Body of pancreas (tissue), 4 donors: ENCODE data around the gene CHPF2. TPM values are rescaled to one million over a fixed set of nuclear protein-coding genes. Genes with fewer than 3 reads are reported as not detected.

Experiments
- ATAC-seq: fragments of 150-250 bp; one replicate; pipeline ENCODE4 v1.9.1; 2016
- DNase-seq, 4 donors: peaks; one replicate each; pipeline ENCODE4 v3.0.0-alpha.2; 2019
- H3K27ac ChIP-seq, 4 donors: fragments of 200-600 bp; sonication (generic); 1 replicate in 3 of 4; 2 replicates in 1 of 4; pipeline versions ENCODE4 v1.5.1 to v1.6.1; 2016 to 2019; ENCODE audit warnings: mild to moderate bottlenecking in 1 of 4, mixed read lengths in 1 of 4, moderate library complexity in 1 of 4
- H3K27me3 ChIP-seq, 2 donors: fragments of 200-600 bp; sonication (generic); one replicate each; pipeline ENCODE4 v1.6.0; 2016; ENCODE audit warnings: mild to moderate bottlenecking in 1 of 2
- H3K36me3 ChIP-seq, 2 donors: fragments of 200-600 bp; sonication (generic); replicated peaks in 1 of 2; 2 replicates each; pipeline ENCODE4 v1.5.1; 2016; ENCODE audit warnings: low read depth in 2 of 2; ENCODE audit not compliant: insufficient read depth in 1 of 2
- H3K4me1 ChIP-seq: fragments of 200-600 bp; sonication (generic); one replicate; pipeline ENCODE4 v1.6.0; 2016
- H3K4me3 ChIP-seq, 2 donors: fragments of 200-600 bp; sonication (generic); 1 replicate in 1 of 2; 2 replicates in 1 of 2; pipeline ENCODE4 v1.5.1; 2016 to 2019
- H3K9me3 ChIP-seq, 3 donors: fragments of 200-600 bp; sonication (generic); 1 replicate in 2 of 3; 2 replicates in 1 of 3; pipeline ENCODE4 v1.5.1; 2016
- POLR2A ChIP-seq, 3 donors: fragments of 450-650 bp; IDR thresholded peaks; one replicate each; pipeline ENCODE4 v1.6.1; 2016; ENCODE audit warnings: antibody characterized with exemption in 3 of 3, mild to moderate bottlenecking in 2 of 3
- WGBS, 2 donors: methylation state at CpG; one replicate each; pipeline ENCODE4 v1.1.5; 2017; 5-methylcytosine and 5-hydroxymethylcytosine counted together
- intact Hi-C: fragments of 100-400 bp; cut with DNase I; formaldehyde crosslinking; loops from one replicate; pipeline ENCODE4 v1.15.1; 2023
- total RNA-seq, 2 donors: library from RNA; depleted of rRNA; stranded (reverse); fragments of >200 nt; gene quantifications; one replicate each; pipeline ENCODE4 v1.1.0, GENCODE V29; 2016
- TF ChIP-seq, protein P1 (sequence below), 7 experiments: fragments of 450-650 bp in 4 of 7; fragments of 200-600 bp in 3 of 7; sonication (generic) in 3 of 7; IDR thresholded peaks; one replicate each; pipeline ENCODE4 v1.5.1; 2016 to 2019; ENCODE audit warnings: antibody characterized with exemption in 7 of 7

CHPF2 gene
- total RNA-seq, 2 donors from 2014 or later, result 24.4 to 52.1 TPM

DNA sequence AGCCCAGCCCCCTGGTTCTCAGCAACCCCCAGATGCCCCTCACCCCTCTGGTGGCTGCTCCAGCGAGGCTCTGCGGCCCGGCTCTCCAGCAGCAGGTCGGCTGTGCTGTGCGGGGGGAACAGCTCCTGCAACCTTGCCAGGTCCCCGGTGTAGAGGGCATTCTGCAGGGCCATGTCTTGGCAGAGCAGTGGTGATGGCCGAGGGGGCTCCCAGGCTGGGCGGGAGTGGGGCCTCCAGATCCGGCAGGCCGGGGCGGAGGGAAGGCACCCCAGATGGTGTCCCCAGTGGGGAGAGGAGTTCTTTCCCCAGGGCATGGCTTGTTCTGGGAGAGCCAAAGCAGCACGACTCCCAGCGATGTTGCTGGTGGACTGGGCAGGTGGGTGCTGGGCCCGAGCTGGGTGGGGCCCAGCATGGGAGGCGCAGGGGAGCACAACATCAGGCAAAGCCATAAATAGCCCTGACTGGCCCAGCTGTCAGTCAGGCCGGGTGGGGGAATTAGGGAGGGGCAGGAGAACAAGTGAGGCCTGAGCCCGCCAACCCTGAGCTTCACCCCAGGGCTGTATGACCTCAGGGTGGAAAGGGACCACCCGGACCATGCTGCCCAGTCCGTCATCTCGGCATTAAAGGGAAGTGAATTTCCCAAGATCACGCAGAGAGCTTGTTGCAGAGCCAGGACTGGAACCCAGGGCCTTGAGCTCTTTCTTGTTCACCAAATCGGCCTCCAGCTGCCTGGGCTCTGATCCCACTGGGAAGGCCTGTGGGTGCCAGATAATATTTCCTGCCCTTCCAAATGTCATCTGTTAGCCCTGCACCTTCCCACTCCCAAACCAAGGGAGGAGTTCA lies 44.7 kb upstream of the CHPF2 start:
- Histone ChIP-seq H3K9me3 (no peaks in the 10 kb centered on the region), H3K27ac (no peak overlapping the region), H3K4me1 (no peaks in the 10 kb centered on the region), H3K27me3 (no peaks in the 10 kb centered on the region), H3K36me3 (no peaks in the 10 kb centered on the region), H3K4me3 (no peak overlapping the region)
- no peak for TF ChIP-seq POLR2A (IDR thresholded peaks at IDR 0.05)
- TF ChIP-seq, protein P1, sequence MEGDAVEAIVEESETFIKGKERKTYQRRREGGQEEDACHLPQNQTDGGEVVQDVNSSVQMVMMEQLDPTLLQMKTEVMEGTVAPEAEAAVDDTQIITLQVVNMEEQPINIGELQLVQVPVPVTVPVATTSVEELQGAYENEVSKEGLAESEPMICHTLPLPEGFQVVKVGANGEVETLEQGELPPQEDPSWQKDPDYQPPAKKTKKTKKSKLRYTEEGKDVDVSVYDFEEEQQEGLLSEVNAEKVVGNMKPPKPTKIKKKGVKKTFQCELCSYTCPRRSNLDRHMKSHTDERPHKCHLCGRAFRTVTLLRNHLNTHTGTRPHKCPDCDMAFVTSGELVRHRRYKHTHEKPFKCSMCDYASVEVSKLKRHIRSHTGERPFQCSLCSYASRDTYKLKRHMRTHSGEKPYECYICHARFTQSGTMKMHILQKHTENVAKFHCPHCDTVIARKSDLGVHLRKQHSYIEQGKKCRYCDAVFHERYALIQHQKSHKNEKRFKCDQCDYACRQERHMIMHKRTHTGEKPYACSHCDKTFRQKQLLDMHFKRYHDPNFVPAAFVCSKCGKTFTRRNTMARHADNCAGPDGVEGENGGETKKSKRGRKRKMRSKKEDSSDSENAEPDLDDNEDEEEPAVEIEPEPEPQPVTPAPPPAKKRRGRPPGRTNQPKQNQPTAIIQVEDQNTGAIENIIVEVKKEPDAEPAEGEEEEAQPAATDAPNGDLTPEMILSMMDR (IDR thresholded peaks at IDR 0.05), result no peak
- no peak for ATAC-seq
- 72 to 76% methylated on average over 10 to 22 of the region's 22 CpGs for WGBS, 2 donors
- intact Hi-C loops, result no loop called here
- DNase-seq, result no peak

DNA sequence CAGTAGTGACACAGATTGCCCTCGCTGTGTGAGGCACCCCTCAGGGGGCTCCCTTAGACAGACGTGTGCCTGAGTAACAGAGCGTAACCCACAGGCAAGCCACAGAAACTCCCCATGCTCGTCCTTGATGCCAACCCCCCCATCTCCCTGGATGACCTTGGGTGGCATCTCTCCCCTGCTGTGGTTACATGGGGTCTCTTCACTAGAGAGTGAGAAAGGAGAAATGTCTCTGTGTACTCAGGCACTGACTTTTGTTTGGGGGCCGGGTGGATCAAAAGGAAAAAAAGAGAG lies 44.1 kb upstream of the CHPF2 start:
- intact Hi-C loops, result no loop called here
- DNase-seq (no peak), ATAC-seq (no peak)
- Histone ChIP-seq H3K4me1 (no peaks in the 10 kb centered on the region), H3K27ac (no peak overlapping the region), H3K36me3 (no peaks in the 10 kb centered on the region), H3K4me3 (no peak overlapping the region), H3K9me3 (no peaks in the 10 kb centered on the region), H3K27me3 (no peaks in the 10 kb centered on the region)
- WGBS, 2 donors, result 31 to 49% methylated on average over 2 to 5 of the region's 5 CpGs
- no peak for TF ChIP-seq POLR2A (IDR thresholded peaks at IDR 0.05)
- TF ChIP-seq, protein P1 (IDR thresholded peaks at IDR 0.05), result no peak

DNA sequence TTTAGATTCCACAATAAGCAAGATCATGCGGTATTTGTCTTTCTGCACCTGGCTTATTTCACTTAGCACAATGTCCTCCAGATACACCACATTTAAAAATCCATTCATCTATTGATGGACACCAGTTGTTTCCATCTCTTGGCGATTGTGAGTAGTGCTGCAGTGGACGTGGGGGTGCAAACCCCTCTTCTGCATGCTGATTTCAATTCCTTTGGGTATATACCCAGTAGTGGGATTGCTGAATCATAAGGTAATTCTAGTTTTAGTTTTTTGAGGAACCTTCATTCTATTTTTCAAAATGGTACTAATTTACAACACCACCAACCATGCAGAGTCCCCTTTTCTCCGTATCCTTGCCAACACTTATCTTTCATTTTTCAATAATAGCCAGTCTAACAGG lies 43.2 kb upstream of the CHPF2 start:
- 55 to 56% methylated on average over 4 of the region's 4 CpGs for WGBS, 2 donors
- TF ChIP-seq POLR2A (IDR thresholded peaks at IDR 0.05), result no peak
- TF ChIP-seq, protein P1 (IDR thresholded peaks at IDR 0.05), result no peak

DNA sequence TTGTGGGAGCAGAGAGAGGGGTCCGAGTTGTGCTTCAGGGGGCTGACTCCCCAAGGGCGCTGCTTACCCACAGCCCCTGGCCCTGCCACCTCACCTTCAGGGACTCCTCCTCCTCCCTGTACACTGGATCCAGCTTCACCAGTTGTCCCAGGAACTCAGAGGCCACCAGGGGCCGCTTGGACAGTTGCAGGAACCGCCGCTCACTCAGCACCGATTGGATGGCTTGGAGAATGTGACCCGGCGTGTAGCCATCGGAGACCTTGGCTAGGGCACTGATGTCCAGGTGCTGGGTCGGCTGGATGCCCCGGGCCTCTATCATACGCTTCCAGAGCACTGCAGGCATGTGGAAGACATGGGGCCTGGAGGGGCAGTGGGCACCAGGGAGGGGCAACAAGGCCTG lies 40.7 kb upstream of the CHPF2 start:
- Histone ChIP-seq H3K27me3 (no peaks in the 10 kb centered on the region), H3K9me3 (no peaks in the 10 kb centered on the region), H3K36me3 (no peaks in the 10 kb centered on the region), H3K27ac (no peak overlapping the region), H3K4me1 (no peaks in the 10 kb centered on the region), H3K4me3 (no peak overlapping the region)
- 67 to 72% methylated on average over 5 to 12 of the region's 12 CpGs for WGBS, 2 donors
- no peak for TF ChIP-seq POLR2A (IDR thresholded peaks at IDR 0.05)
- TF ChIP-seq, protein P1 (IDR thresholded peaks at IDR 0.05), result no peak
- ATAC-seq, result no peak
- intact Hi-C loops, result no loop called here
- no peak for DNase-seq

More for the DNA sequence above, 43.2 kb upstream of the CHPF2 start:
- H3K4me3 ChIP-seq, result no peak overlapping the region
- H3K27ac ChIP-seq, result no peak overlapping the region
- H3K36me3 ChIP-seq, result no peaks in the 10 kb centered on the region
- H3K4me1 ChIP-seq, result no peaks in the 10 kb centered on the region
- ATAC-seq (no peak), DNase-seq (no peak)
- no peaks in the 10 kb centered on the region for H3K27me3 ChIP-seq
- H3K9me3 ChIP-seq, result no peaks in the 10 kb centered on the region
- intact Hi-C loops, result no loop called here

DNA sequence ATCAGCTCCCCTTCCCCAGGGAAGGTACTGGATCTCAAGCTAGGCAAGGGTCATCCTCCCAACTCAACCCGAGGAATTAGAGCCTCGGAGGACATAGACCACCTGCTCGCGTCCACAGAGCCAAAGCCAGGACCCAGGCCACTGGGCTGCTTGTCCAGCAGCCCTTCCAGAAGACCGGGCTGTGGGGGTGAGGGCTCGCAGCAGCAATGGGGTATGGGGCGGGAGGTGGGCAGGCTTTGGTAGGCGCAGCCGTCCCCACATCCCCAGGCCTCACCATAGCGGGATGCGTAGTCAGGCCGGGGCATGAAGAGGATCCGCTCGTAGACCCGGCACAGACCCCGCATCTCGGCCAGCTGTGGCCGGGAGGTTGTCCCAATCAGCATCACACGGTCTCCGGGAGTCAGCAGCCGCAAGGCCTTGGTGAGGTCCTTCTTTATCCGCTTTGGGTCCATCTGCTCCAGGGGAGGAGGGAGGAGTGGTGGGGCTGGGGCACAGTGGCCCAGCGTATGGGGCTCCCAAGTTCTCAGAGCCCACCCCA lies 40.2 kb upstream of the CHPF2 start:
- Histone ChIP-seq H3K27me3 (no peaks in the 10 kb centered on the region), H3K27ac (no peak overlapping the region), H3K36me3 (no peaks in the 10 kb centered on the region), H3K4me3 (no peak overlapping the region), H3K9me3 (no peaks in the 10 kb centered on the region), H3K4me1 (no peaks in the 10 kb centered on the region)
- 81 to 88% methylated on average over 6 to 23 of the region's 23 CpGs for WGBS, 2 donors
- intact Hi-C loops, result no loop called here
- ATAC-seq (no peak), DNase-seq (no peak)
- no peak for TF ChIP-seq POLR2A (IDR thresholded peaks at IDR 0.05)
- TF ChIP-seq, protein P1 (IDR thresholded peaks at IDR 0.05), result no peak
